HUDEP-2 (cell line): ENCODE results near the gene CAPN1.
A peak's percentile ranks its signal among the peaks of the same experiment; 100 is the strongest.

ENCODE experiments used
- DNase-seq, 76 experiments: peaks; one replicate each; lab custom pipeline; 2025; ENCODE audit not compliant: unreplicated experiment in 76 of 76; lab: John Stamatoyannopoulos, UW

The CAPN1 gene

GRCh38 chr11:65187971-65188461 is 6.3 kb downstream of the CAPN1 start:
- no peak for DNase-seq

GRCh38 chr11:65188486-65188885 is 6.8 kb downstream of the CAPN1 start:
- no peak for DNase-seq

GRCh38 chr11:65189191-65189590 is 7.5 kb downstream of the CAPN1 start:
- no peak for DNase-seq

GRCh38 chr11:65194564-65194963 is 12.8 kb downstream of the CAPN1 start:
- no peak for DNase-seq

GRCh38 chr11:65204143-65204542 is 22.4 kb downstream of the CAPN1 start:
- no peak for DNase-seq

GRCh38 chr11:65204646-65205601 is 23.2 kb downstream of the CAPN1 start:
- DNase-seq, result peak in 14 of 76 experiments; percentile 5 to 28 (median 16)

GRCh38 chr11:65205602-65205967 is 23.9 kb downstream of the CAPN1 start:
- no peak for DNase-seq

- DNase-seq, result no peak
Observed at GRCh38 chr11:65206441-65206841, 24.7 kb downstream of the CAPN1 start.

GRCh38 chr11:65206901-65207300 is 25.2 kb downstream of the CAPN1 start:
- no peak for DNase-seq

- DNase-seq, result no peak
Observed at GRCh38 chr11:65207918-65208784, 26.4 kb downstream of the CAPN1 start.

GRCh38 chr11:65208785-65209710 is 27.3 kb downstream of the CAPN1 start:
- no peak for DNase-seq

GRCh38 chr11:65209711-65210360 is 28.1 kb downstream of the CAPN1 start:
- DNase-seq, result no peak

- no peak for DNase-seq
Observed at GRCh38 chr11:65210361-65210731, 28.6 kb downstream of the CAPN1 start.

- no peak for DNase-seq
Observed at GRCh38 chr11:65210748-65211147, 29.0 kb downstream of the CAPN1 start.

GRCh38 chr11:65211293-65212105 is 29.8 kb downstream of the CAPN1 start:
- DNase-seq, result no peak

- DNase-seq, result no peak
Observed at GRCh38 chr11:65212226-65212801, 30.6 kb downstream of the CAPN1 start.

GRCh38 chr11:65213322-65214211 is 31.8 kb downstream of the CAPN1 start:
- no peak for DNase-seq
